ENCODE results near the gene POLD1. TPM values are rescaled to one million over a fixed set of nuclear protein-coding genes. Genes with fewer than 3 reads are reported as not detected.
A peak's percentile ranks its signal among the peaks of the same experiment; 100 is the strongest.

Gene POLD1
- total and polyA plus RNA-seq, 7 donors: 4.5 to 9.7 (median 6.9) TPM

- peak; percentile 89 to 97 (median 94) for ATAC-seq
- no peaks in the 10 kb centered on the region for H3K36me3 ChIP-seq (ENCODE audit: insufficient read depth in 1 of 2, low read depth in 1 of 2)
- peak overlapping the region; percentile 39 for H3K27ac ChIP-seq
- intact Hi-C loops (cut with DNase I): loop anchor here (2.0 to 10.0 kb wide), 6 partner anchors 44 to 413 kb away; partner anchors contain the start of genes EMC10 (in 1 of the 2) and GARIN5A (in 1 of the 2)
- 6 to 10% (median 7%) methylated on average over 34 of the region's 34 CpGs for WGBS, 3 donors
- H3K4me3 ChIP-seq: peak overlapping the region; percentile 79
- no peaks in the 10 kb centered on the region for H3K27me3 ChIP-seq (ENCODE audit: insufficient read depth in 3 of 3, low read length in 2 of 3)
- H3K4me1 ChIP-seq: peaks cover 8% of the 10 kb centered on the region
- DNase-seq: peak; percentile 81 to 86
- no peaks in the 10 kb centered on the region for H3K9me3 ChIP-seq
- peak; percentile 86 for TF ChIP-seq CTCF (IDR thresholded peaks at IDR 0.05)
Measured at GRCh38 chr19:50368649-50369570, 15.2 kb upstream of the POLD1 start.

DNA sequence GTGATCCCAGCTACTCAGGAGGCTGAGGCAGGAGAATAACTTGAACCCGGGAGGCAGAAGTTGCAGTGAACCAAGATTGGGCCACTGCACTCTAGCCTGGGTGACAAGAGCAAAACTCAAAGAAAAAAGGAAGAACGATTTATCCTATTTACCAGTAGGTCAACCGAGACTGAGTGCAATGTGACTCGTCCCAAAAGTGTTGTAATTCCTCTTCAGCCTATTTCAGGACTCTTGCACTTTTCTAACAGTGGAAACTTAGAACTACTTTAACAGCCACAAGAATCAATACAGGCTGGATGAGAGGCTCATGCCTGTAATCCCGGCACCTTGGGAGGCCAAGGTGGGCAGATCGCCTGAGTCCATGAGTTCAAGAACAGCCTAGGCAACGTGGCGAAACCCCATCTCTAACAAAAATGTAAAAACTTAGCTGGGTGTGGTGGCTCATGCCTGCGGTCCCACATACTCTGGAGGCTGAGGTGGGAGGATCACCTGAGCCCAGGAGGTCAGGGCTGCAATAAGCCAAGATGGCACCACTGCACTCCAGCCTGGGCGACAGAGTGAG lies 12.2 kb upstream of the POLD1 start:
- ATAC-seq (no peak), DNase-seq (no peak)
- no peak overlapping the region for H3K4me3 ChIP-seq
- TF ChIP-seq CTCF (IDR thresholded peaks at IDR 0.05): no peak
- intact Hi-C loops (cut with DNase I): loop anchor here in 1 of 2 donors (5.0 kb wide), 1 partner anchor 40 kb away; no protein-coding TSS in a partner anchor
- H3K9me3 ChIP-seq: no peaks in the 10 kb centered on the region
- H3K27ac ChIP-seq: no peak overlapping the region
- H3K4me1 ChIP-seq: peaks cover 15% of the 10 kb centered on the region
- 78 to 83% (median 79%) methylated on average over 10 of the region's 10 CpGs for WGBS, 3 donors
- no peaks in the 10 kb centered on the region for H3K36me3 ChIP-seq (ENCODE audit: insufficient read depth in 1 of 2, low read depth in 1 of 2)
- no peaks in the 10 kb centered on the region for H3K27me3 ChIP-seq (ENCODE audit: insufficient read depth in 3 of 3, low read length in 2 of 3)

DNA sequence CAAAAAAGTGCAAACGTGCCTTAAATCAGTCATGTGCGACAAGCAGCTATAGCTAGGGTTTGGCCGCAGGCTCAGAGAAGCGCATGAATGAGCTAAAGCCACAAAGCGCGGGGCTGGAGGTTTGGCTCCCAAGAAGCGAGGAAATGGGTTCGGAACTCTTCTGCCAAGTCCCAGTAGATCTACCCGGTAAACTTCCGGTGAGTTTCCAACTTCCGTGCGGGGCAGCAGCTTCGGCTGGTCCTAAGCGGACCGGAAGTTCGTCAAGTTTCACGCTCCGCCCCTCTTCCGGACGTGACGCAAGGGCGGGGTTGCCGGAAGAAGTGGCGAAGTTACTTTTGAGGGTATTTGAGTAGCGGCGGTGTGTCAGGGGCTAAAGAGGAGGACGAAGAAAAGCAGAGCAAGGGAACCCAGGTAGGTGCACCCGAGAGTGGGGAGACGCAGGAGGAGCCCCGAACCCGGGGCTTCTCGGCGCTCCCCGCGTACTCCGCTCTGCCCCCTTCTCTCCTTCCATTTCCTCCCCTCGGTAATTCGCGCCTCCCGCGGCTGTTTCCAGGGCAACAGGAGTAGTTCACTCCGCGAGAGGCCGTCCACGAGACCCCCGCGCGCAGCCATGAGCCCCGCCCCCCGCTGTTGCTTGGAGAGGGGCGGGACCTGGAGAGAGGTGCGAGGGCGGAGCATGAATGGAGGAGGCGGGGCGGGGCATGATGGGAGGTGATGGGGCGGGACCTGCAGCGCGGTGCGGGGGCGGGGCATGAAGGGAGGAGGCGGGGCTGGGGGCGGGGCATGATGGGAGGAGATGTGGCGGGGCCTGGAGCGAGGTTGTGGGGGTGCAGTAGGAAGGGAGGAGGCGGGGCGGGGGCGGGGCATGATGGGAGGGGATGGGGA lies 7.7 kb upstream of the POLD1 start, which contains the start of gene NR1H2:
Gene NR1H2 (plus strand): TSS at position 292 of the 885 bp plus-strand sequence. CDS start 1,149 bp downstream, outside the sequence.
- WGBS, 3 donors: 2% methylated on average over 51 to 67 of the region's 67 CpGs
- Histone ChIP-seq H3K27me3 (ENCODE audit: insufficient read depth in 3 of 3, low read length in 2 of 3) (no peaks in the 10 kb centered on the region), H3K4me1 (peaks cover 15% of the 10 kb centered on the region), H3K27ac (peak within 1 kb of the TSS; percentile 100), H3K9me3 (no peaks in the 10 kb centered on the region), H3K4me3 (peak within 1 kb of the TSS; percentile 91), H3K36me3 (ENCODE audit: insufficient read depth in 1 of 2, low read depth in 1 of 2) (peaks cover 0 to 43% of the 10 kb centered on the region in 2 donors)
- ATAC-seq: peak; percentile 94 to 96 (median 96)
- DNase-seq: peak; percentile 95 to 97
- TF ChIP-seq CTCF (IDR thresholded peaks at IDR 0.05): no peak
- intact Hi-C loops (cut with DNase I): no loop called here

- Histone ChIP-seq H3K27me3 (ENCODE audit: insufficient read depth in 3 of 3, low read length in 2 of 3) (no peaks in the 10 kb centered on the region), H3K4me3 (peak overlapping the region; percentile 91), H3K4me1 (peaks cover 15% of the 10 kb centered on the region), H3K9me3 (no peaks in the 10 kb centered on the region), H3K36me3 (ENCODE audit: insufficient read depth in 1 of 2, low read depth in 1 of 2) (peaks cover 0 to 50% of the 10 kb centered on the region in 2 donors), H3K27ac (no peak overlapping the region)
- TF ChIP-seq CTCF (IDR thresholded peaks at IDR 0.05): no peak
- WGBS, 3 donors: 54 to 57% (median 55%) methylated on average over 7 of the region's 7 CpGs
- peak; percentile 42 to 68 for DNase-seq
- intact Hi-C loops (cut with DNase I): no loop called here
- peak in 3 of 4 donors; percentile 0 to 18 (median 15) for ATAC-seq
Measured at GRCh38 chr19:50377051-50377461, 7.1 kb upstream of the POLD1 start.

All from psoas muscle (tissue), 8 donors.